ENCODE results near the gene BMPER. TPM values are rescaled to one million over a fixed set of nuclear protein-coding genes. Genes with fewer than 3 reads are reported as not detected.

BMPER gene
- total and polyA plus RNA-seq, 2 of the 8 experiments (the other 6 are each of a cell fraction or from before 2014, with no cell fraction given), result 0.33 to 0.69 TPM

DNA sequence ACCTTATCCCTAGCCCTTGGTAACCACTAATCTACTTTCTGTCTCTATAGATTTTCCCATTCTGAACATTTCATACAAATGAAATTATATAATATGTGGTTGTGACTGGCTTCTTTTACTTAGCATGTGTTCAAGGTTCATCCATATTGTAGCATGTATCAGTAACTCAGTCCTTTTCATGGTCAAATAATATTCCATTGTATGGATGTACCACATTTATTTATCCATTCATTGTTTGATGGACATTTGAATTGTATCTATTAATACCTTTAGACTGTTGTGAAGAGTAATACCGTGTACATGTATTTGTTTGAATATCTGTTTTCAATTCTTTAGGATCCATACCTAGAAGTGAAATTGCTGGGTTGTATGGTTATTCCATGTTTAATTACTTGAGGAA, 210.2 kb downstream of the BMPER start:
- no peak overlapping the region for H3K56ac ChIP-seq (replicated peaks; ENCODE audit: insufficient read length, low read depth, low read length)
- H4K91ac ChIP-seq (replicated peaks; ENCODE audit: insufficient read length, low read length), result no peak overlapping the region
- 90% methylated on average over 1 of the region's 1 CpG; no CpG with 5 or more reads in 1 of the 2 experiments for WGBS, 2 experiments (ENCODE audit: extremely low coverage in 1 of 2, insufficient coverage in 1 of 2, insufficient read length in 1 of 2, insufficient replicate concordance in 2 of 2, low coverage in 1 of 2, low lambda C conversion rate in 2 of 2, missing lambda C conversion rate in 1 of 2)
- DNase-seq (ENCODE audit: low read depth in 1 of 2, low spot score in 2 of 2) (no peak), FAIRE-seq (no peak)
- H2AFZ ChIP-seq (ENCODE audit: low read length), result no peak overlapping the region
- H2BK12ac ChIP-seq (ENCODE audit: low read depth, low read length), result no peak overlapping the region
- 0 out of 7 replicates have a peak, but pooled peaks cover 0 to 2% (median 0%) of the 10 kb centered on the region in 4 experiments for H3K4me1 ChIP-seq (replicated peaks in 1 of 4; ENCODE audit: control insufficient read depth in 3 of 4, insufficient read depth in 4 of 4, low read length in 3 of 4)
- ChIA-PET POLR2A (ENCODE audit: partially characterized antibody) (no interaction called here), CTCF (ENCODE audit: partially characterized antibody) (interaction anchor here (1.2 kb wide), 1 partner anchor 12 kb away, joined by 3 read pairs; no protein-coding TSS in a partner anchor)
- TF ChIP-seq SP4 (IDR thresholded peaks at IDR 0.05; ENCODE audit: low read length) (no peak), KDM1A (IDR thresholded peaks at IDR 0.05; ENCODE audit: borderline replicate concordance, low read length) (peak; percentile 54; the same call in 1 of the 2 replicates)
- no peak overlapping the region for H3K23ac ChIP-seq (ENCODE audit: insufficient read length)
- no peak overlapping the region for H4K5ac ChIP-seq (ENCODE audit: insufficient read length, low read depth, low read length)
- H3K18ac ChIP-seq (ENCODE audit: extremely low read depth, low read length), result no peak overlapping the region
- no peaks in the 10 kb centered on the region for H3K36me3 ChIP-seq (ENCODE audit: control insufficient read depth in 2 of 4, insufficient read depth in 4 of 4, low read length in 3 of 4)
- H3K14ac ChIP-seq (ENCODE audit: insufficient read length), result no peak overlapping the region
- H3K27ac ChIP-seq (ENCODE audit: low read depth, low read length), result no peak overlapping the region
- H3K4me3 ChIP-seq (ENCODE audit: extremely low read depth in 1 of 4, insufficient read depth in 2 of 4, low read depth in 3 of 4, low read length in 4 of 4), result no peak overlapping the region
- H3K9ac ChIP-seq (replicated peaks in 1 of 4; ENCODE audit: extremely low read depth in 1 of 4, low read depth in 3 of 4, low read length in 3 of 4), result no peak overlapping the region
- H2BK15ac ChIP-seq (ENCODE audit: low read length), result no peak overlapping the region
- H2BK20ac ChIP-seq (ENCODE audit: low read length), result no peak overlapping the region
- H3K27me3 ChIP-seq (replicated peaks in 1 of 4; ENCODE audit: control insufficient read depth in 3 of 4, extremely low read depth in 1 of 4, insufficient read depth in 3 of 4, low read length in 3 of 4), result no peaks in the 10 kb centered on the region
- no peak overlapping the region for H2BK5ac ChIP-seq (ENCODE audit: low read depth, low read length)
- no peaks in the 10 kb centered on the region for H4K20me1 ChIP-seq (replicated peaks in 1 of 2; ENCODE audit: control insufficient read depth in 1 of 2, insufficient read depth in 2 of 2, low read length in 2 of 2)
- no peak overlapping the region for H4K8ac ChIP-seq (ENCODE audit: extremely low read depth, insufficient read depth, low read length)
- no peaks in the 10 kb centered on the region for H3K79me2 ChIP-seq (ENCODE audit: control insufficient read depth in 1 of 2, insufficient read depth in 2 of 2, low read length in 2 of 2)
- no peaks in the 10 kb centered on the region for H3K79me1 ChIP-seq (ENCODE audit: low read depth, low read length)
- no peak overlapping the region for H3K4me2 ChIP-seq (ENCODE audit: insufficient read depth in 1 of 2, low read depth in 2 of 2, low read length in 2 of 2)
- H3K23me2 ChIP-seq (ENCODE audit: low read depth, low read length), result no peaks in the 10 kb centered on the region; the same call in 1 of the 2 replicates
- H2AK5ac ChIP-seq (ENCODE audit: low read depth, low read length), result no peak overlapping the region
- no peak overlapping the region for H3K4ac ChIP-seq (replicated peaks; ENCODE audit: insufficient read length, low read depth, low read length)
- H3K9me3 ChIP-seq (ENCODE audit: insufficient read depth in 2 of 2, low read depth in 1 of 2, low read length in 1 of 2), result no peaks in the 10 kb centered on the region; a peak in 1 of 4 replicates
- H2BK120ac ChIP-seq (replicated peaks; ENCODE audit: low read depth, low read length), result no peak overlapping the region

Data from H1 (cell line).